ENCODE measurements around the gene GOLGA6L7.
"Not testable (repeated sequence)": the region's sequence is repeated elsewhere in the genome, so short reads cannot be mapped to it uniquely, and the experiment has no call there.

GOLGA6L7 gene

GRCh38 chr15:28848521-28848920 lies at the start of gene GOLGA6L7:
Gene GOLGA6L7 (minus strand): TSS chr15:28848644. CDS start chr15:28848549, 95 bp downstream.
- in situ Hi-C loops (cut with HindIII; ENCODE audit: low sequenced_read_pairs): not testable (repeated sequence)

GRCh38 chr15:28897861-28898585 lies 49.6 kb upstream of the GOLGA6L7 start:
- in situ Hi-C loops (cut with HindIII; ENCODE audit: low sequenced_read_pairs): no loop called here

- in situ Hi-C loops (cut with HindIII; ENCODE audit: low sequenced_read_pairs): no loop called here
Observed at GRCh38 chr15:28896951-28897350, 48.5 kb upstream of the GOLGA6L7 start.

GRCh38 chr15:28895566-28895965 lies 47.1 kb upstream of the GOLGA6L7 start:
- in situ Hi-C loops (cut with HindIII; ENCODE audit: low sequenced_read_pairs): no loop called here

GRCh38 chr15:28895146-28895545 lies 46.7 kb upstream of the GOLGA6L7 start:
- in situ Hi-C loops (cut with HindIII; ENCODE audit: low sequenced_read_pairs): no loop called here

GRCh38 chr15:28894631-28895030 lies 46.2 kb upstream of the GOLGA6L7 start:
- in situ Hi-C loops (cut with HindIII; ENCODE audit: low sequenced_read_pairs): no loop called here

GRCh38 chr15:28892789-28893610 lies 44.6 kb upstream of the GOLGA6L7 start:
- in situ Hi-C loops (cut with HindIII; ENCODE audit: low sequenced_read_pairs): no loop called here

GRCh38 chr15:28891588-28891987 lies 43.1 kb upstream of the GOLGA6L7 start:
- in situ Hi-C loops (cut with HindIII; ENCODE audit: low sequenced_read_pairs): no loop called here

- in situ Hi-C loops (cut with HindIII; ENCODE audit: low sequenced_read_pairs): no loop called here
Observed at GRCh38 chr15:28890711-28891495, 42.5 kb upstream of the GOLGA6L7 start.

GRCh38 chr15:28890291-28890690 lies 41.8 kb upstream of the GOLGA6L7 start:
- in situ Hi-C loops (cut with HindIII; ENCODE audit: low sequenced_read_pairs): not testable (repeated sequence)

- in situ Hi-C loops (cut with HindIII; ENCODE audit: low sequenced_read_pairs): not testable (repeated sequence)
Observed at GRCh38 chr15:28889871-28890270, 41.4 kb upstream of the GOLGA6L7 start.

- in situ Hi-C loops (cut with HindIII; ENCODE audit: low sequenced_read_pairs): no loop called here
Observed at GRCh38 chr15:28889346-28889745, 40.9 kb upstream of the GOLGA6L7 start.

GRCh38 chr15:28888900-28889299 lies 40.5 kb upstream of the GOLGA6L7 start:
- in situ Hi-C loops (cut with HindIII; ENCODE audit: low sequenced_read_pairs): no loop called here

GRCh38 chr15:28888302-28888894 lies 40.0 kb upstream of the GOLGA6L7 start:
- in situ Hi-C loops (cut with HindIII; ENCODE audit: low sequenced_read_pairs): no loop called here

- in situ Hi-C loops (cut with HindIII; ENCODE audit: low sequenced_read_pairs): no loop called here
Observed at GRCh38 chr15:28887339-28888174, 39.1 kb upstream of the GOLGA6L7 start.

- in situ Hi-C loops (cut with HindIII; ENCODE audit: low sequenced_read_pairs): no loop called here
Observed at GRCh38 chr15:28886431-28887338, 38.2 kb upstream of the GOLGA6L7 start.

GRCh38 chr15:28885630-28886430 lies 37.4 kb upstream of the GOLGA6L7 start, which contains the start of gene APBA2:
Gene APBA2 (plus strand): TSS chr15:28885974. CDS start chr15:29053885, 167,911 bp downstream.
- in situ Hi-C loops (cut with HindIII; ENCODE audit: low sequenced_read_pairs): no loop called here

GRCh38 chr15:28885128-28885629 lies 36.7 kb upstream of the GOLGA6L7 start:
- in situ Hi-C loops (cut with HindIII; ENCODE audit: low sequenced_read_pairs): no loop called here
